Endodermal cell (in vitro differentiated cells): ENCODE measurements around the gene FAM118A. TPM values are rescaled to one million over a fixed set of nuclear protein-coding genes. Genes with fewer than 3 reads are reported as not detected.

Experiments used
- DNase-seq: peaks from one replicate; pipeline ENCODE4 v3.0.0-alpha.2; 2017
- H3K27ac ChIP-seq: 2 replicates; pipeline ENCODE4 v1.5.1; 2013; ENCODE audit warnings: mild to moderate bottlenecking, low read depth, low read length, moderate library complexity
- H3K27me3 ChIP-seq: 2 replicates; pipeline ENCODE4 v1.6.1; 2013; ENCODE audit warnings: mild to moderate bottlenecking, low read length, moderate library complexity; ENCODE audit not compliant: insufficient read depth, control insufficient read depth, poor library complexity, severe bottlenecking
- H3K36me3 ChIP-seq: 2 replicates; pipeline ENCODE4 v1.7.0; 2013; ENCODE audit warnings: mild to moderate bottlenecking, low read length, moderate library complexity; ENCODE audit not compliant: control insufficient read depth, insufficient read depth
- H3K4me1 ChIP-seq: one replicate; pipeline ENCODE4 v1.7.0; 2013; ENCODE audit warnings: low read length; ENCODE audit not compliant: control insufficient read depth, insufficient read depth
- H3K4me3 ChIP-seq: 2 replicates; pipeline ENCODE4 v1.5.1; 2013; ENCODE audit warnings: mild to moderate bottlenecking, low read length, moderate library complexity
- H3K9ac ChIP-seq: 2 replicates; pipeline ENCODE4 v1.6.1; 2013; ENCODE audit warnings: mild to moderate bottlenecking, low read length, moderate library complexity; ENCODE audit not compliant: poor library complexity, severe bottlenecking; ENCODE audit errors: extremely low read depth
- H3K9me3 ChIP-seq: 2 replicates; pipeline ENCODE4 v1.6.1; 2013; ENCODE audit warnings: mild to moderate bottlenecking, low read length, moderate library complexity; ENCODE audit not compliant: control insufficient read depth
- H3K27ac Mint-ChIP-seq: 2 replicates; pipeline ENCODE4 v1.8.0; 2020; ENCODE audit warnings: mixed read lengths
- H3K27me3 Mint-ChIP-seq: 2 replicates; pipeline ENCODE4 v1.8.0; 2021; ENCODE audit warnings: mild to moderate bottlenecking, mixed read lengths; ENCODE audit not compliant: insufficient read depth
- H3K36me3 Mint-ChIP-seq: 2 replicates; pipeline ENCODE4 v1.8.0; 2020; ENCODE audit warnings: low read depth, mixed read lengths
- H3K4me1 Mint-ChIP-seq: 2 replicates; pipeline ENCODE4 v1.8.0; 2020; ENCODE audit warnings: mixed read lengths
- H3K4me3 Mint-ChIP-seq: 2 replicates; pipeline ENCODE4 v1.8.0; 2020; ENCODE audit warnings: mild to moderate bottlenecking, moderate library complexity, mixed read lengths
- H3K9me3 Mint-ChIP-seq: 2 replicates; pipeline ENCODE4 v1.8.0; 2020; ENCODE audit warnings: mild to moderate bottlenecking, mixed read lengths
- CTCF ChIP-seq: fragments of 200-600 bp; sonication (generic); conservative IDR thresholded peaks from 2 replicates; pipeline ENCODE4 v1.5.0; 2021; ENCODE audit warnings: antibody characterized with exemption, mild to moderate bottlenecking
- WGBS, 2 experiments: methylation state at CpG; one replicate each; pipeline versions ENCODE4 v1.1.5 to v1.1.7; 2013; ENCODE audit warnings: missing lambda C conversion rate in 2 of 2, mixed read lengths in 1 of 2; ENCODE audit not compliant: insufficient coverage in 1 of 2, insufficient read length in 1 of 2; 5-methylcytosine and 5-hydroxymethylcytosine counted together
- total RNA-seq, 2 donors: library from RNA; stranded (reverse); fragmentation: NEBNext Ultra II Directional in 1 of 2; extraction: Animal tissue kit (Norgen Biotek cat#: 25700) in 1 of 2; gene quantifications; 2 replicates in 1 of 2; 3 replicates in 1 of 2; pipeline ENCODE4 v1.2.1, GENCODE V29; 2021

The FAM118A gene
- total RNA-seq, 2 donors from 2014 or later: 46.3 to 143 TPM

GRCh38 chr22:45334068-45334467 lies 24.3 kb downstream of the FAM118A start:
- Mint-ChIP-seq H3K27me3 (no peaks in the 10 kb centered on the region), H3K4me3 (no peak overlapping the region), H3K9me3 (no peaks in the 10 kb centered on the region), H3K4me1 (peaks cover 2% of the 10 kb centered on the region), H3K36me3 (peaks cover 82% of the 10 kb centered on the region), H3K27ac (no peak overlapping the region)
- 96% methylated on average over 4 to 5 of the region's 5 CpGs for WGBS, 2 experiments
- TF ChIP-seq CTCF: no peak
- H3K4me1 ChIP-seq: no peaks in the 10 kb centered on the region
- no peak overlapping the region for H3K27ac ChIP-seq
- no peaks in the 10 kb centered on the region for H3K27me3 ChIP-seq
- no peak for DNase-seq
- H3K9ac ChIP-seq: no peak overlapping the region
- H3K36me3 ChIP-seq: peaks cover 84% of the 10 kb centered on the region
- no peaks in the 10 kb centered on the region for H3K9me3 ChIP-seq
- no peak overlapping the region for H3K4me3 ChIP-seq

GRCh38 chr22:45334528-45334927 lies 24.8 kb downstream of the FAM118A start:
- Histone ChIP-seq H3K9me3 (no peaks in the 10 kb centered on the region), H3K4me3 (no peak overlapping the region), H3K4me1 (no peaks in the 10 kb centered on the region), H3K27ac (no peak overlapping the region), H3K36me3 (peaks cover 80% of the 10 kb centered on the region), H3K27me3 (no peaks in the 10 kb centered on the region), H3K9ac (no peak overlapping the region)
- no peaks in the 10 kb centered on the region for H3K27me3 Mint-ChIP-seq
- 91 to 98% methylated on average over 7 to 9 of the region's 9 CpGs for WGBS, 2 experiments
- H3K9me3 Mint-ChIP-seq: no peaks in the 10 kb centered on the region
- H3K4me3 Mint-ChIP-seq: no peak overlapping the region
- no peak for TF ChIP-seq CTCF
- peaks cover 2% of the 10 kb centered on the region for H3K4me1 Mint-ChIP-seq
- DNase-seq: no peak
- peaks cover 80% of the 10 kb centered on the region for H3K36me3 Mint-ChIP-seq
- H3K27ac Mint-ChIP-seq: peak overlapping the region; percentile 26

GRCh38 chr22:45335021-45335818 lies 25.5 kb downstream of the FAM118A start:
- TF ChIP-seq CTCF: peak; percentile 68
- no peaks in the 10 kb centered on the region for H3K27me3 ChIP-seq
- WGBS, 2 experiments: 71 to 76% methylated on average over 26 of the region's 26 CpGs
- no peaks in the 10 kb centered on the region for H3K4me1 ChIP-seq
- no peak overlapping the region for H3K4me3 ChIP-seq
- Mint-ChIP-seq H3K27ac (peak overlapping the region; percentile 40), H3K36me3 (peaks cover 81% of the 10 kb centered on the region), H3K4me3 (no peak overlapping the region), H3K9me3 (no peaks in the 10 kb centered on the region), H3K27me3 (no peaks in the 10 kb centered on the region), H3K4me1 (peaks cover 2% of the 10 kb centered on the region)
- H3K27ac ChIP-seq: no peak overlapping the region
- H3K9ac ChIP-seq: no peak overlapping the region
- peaks cover 80% of the 10 kb centered on the region for H3K36me3 ChIP-seq
- H3K9me3 ChIP-seq: no peaks in the 10 kb centered on the region
- DNase-seq: peak; percentile 87
